Brain microvascular endothelial cell (primary cell): ENCODE data around the gene CTSO.
A peak's percentile ranks its signal among the peaks of the same experiment; 100 is the strongest.

ENCODE experiments used
- DNase-seq: peaks from one replicate; pipeline ENCODE4 v3.0.0-alpha.2; 2020
- H3K27ac ChIP-seq: fragments of 250-450 bp; sonication (Bioruptor Pico); 2 replicates; pipeline ENCODE4 v1.5.1; 2020; ENCODE audit warnings: mild to moderate bottlenecking, moderate library complexity
- H3K27me3 ChIP-seq: fragments of 250-450 bp; sonication (Bioruptor Pico); replicated peaks from 2 replicates; pipeline ENCODE4 v1.5.1; 2020; ENCODE audit warnings: mild to moderate bottlenecking
- H3K36me3 ChIP-seq: fragments of 250-450 bp; sonication (Bioruptor Pico); replicated peaks from 2 replicates; pipeline ENCODE4 v1.5.1; 2020; ENCODE audit warnings: mild to moderate bottlenecking
- H3K4me3 ChIP-seq: 2 replicates; pipeline ENCODE4 v1.5.1; 2011; ENCODE audit warnings: low read depth, mild to moderate bottlenecking, control low read depth, low read length, moderate library complexity
- CTCF ChIP-seq: IDR thresholded peaks from 2 replicates; pipeline ENCODE4 v1.5.1; 2011; ENCODE audit warnings: low read depth, mild to moderate bottlenecking, moderate library complexity, low read length, control low read depth, inconsistent platforms; ENCODE audit errors: missing control alignments
- in situ Hi-C: cut with HindIII; loops from 2 replicates; pipeline ENCODE4 v1.10.0; 2017; ENCODE audit warnings: low sequenced_read_pairs, low pct_ligation_motif_present

Gene CTSO, protein sequence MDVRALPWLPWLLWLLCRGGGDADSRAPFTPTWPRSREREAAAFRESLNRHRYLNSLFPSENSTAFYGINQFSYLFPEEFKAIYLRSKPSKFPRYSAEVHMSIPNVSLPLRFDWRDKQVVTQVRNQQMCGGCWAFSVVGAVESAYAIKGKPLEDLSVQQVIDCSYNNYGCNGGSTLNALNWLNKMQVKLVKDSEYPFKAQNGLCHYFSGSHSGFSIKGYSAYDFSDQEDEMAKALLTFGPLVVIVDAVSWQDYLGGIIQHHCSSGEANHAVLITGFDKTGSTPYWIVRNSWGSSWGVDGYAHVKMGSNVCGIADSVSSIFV

GRCh38 chr4:155953151-155954117 is at the start of gene CTSO:
Gene CTSO, minus strand, starts transcription at chr4:155953866. Its CDS starts 19 bp downstream, at chr4:155953847.
- H3K27ac ChIP-seq = peak within 1 kb of the TSS; percentile 99
- TF ChIP-seq CTCF = peak; percentile 73
- DNase-seq = peak; percentile 81
- in situ Hi-C loops = no loop called here
- no peaks in the 10 kb centered on the region for H3K36me3 ChIP-seq
- peak within 1 kb of the TSS; percentile 73 for H3K4me3 ChIP-seq
- H3K27me3 ChIP-seq = no peaks in the 10 kb centered on the region

- TF ChIP-seq CTCF = no peak
- H3K4me3 ChIP-seq = no peak overlapping the region
- DNase-seq = no peak
- no peak overlapping the region for H3K27ac ChIP-seq
- in situ Hi-C loops = no loop called here
- H3K36me3 ChIP-seq = no peaks in the 10 kb centered on the region
- H3K27me3 ChIP-seq = no peaks in the 10 kb centered on the region
Measured at GRCh38 chr4:156000491-156000890, 46.8 kb upstream of the CTSO start.

DNA sequence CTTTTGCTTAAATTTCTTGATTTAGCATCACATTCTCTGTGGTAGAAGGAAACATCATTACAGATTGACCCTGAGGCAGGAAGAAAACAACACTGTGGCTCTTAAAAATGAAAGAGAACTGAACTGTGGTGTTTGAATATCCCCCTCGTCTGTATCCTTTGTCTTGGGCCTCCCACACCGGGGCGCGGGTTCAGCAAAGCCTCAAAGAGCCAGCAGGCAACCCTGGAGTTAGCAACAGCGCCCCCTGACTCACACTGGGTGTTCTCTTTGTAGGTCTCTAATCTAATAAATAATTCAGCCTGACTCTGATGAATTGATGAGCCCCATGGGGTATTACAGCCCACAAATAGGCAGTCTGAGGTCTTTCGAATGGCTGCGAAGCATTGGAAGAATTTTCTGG is 46.1 kb upstream of the CTSO start:
- H3K27ac ChIP-seq = no peak overlapping the region
- peak; percentile 32 for DNase-seq
- no peak overlapping the region for H3K4me3 ChIP-seq
- peak; percentile 75 for TF ChIP-seq CTCF
- in situ Hi-C loops = no loop called here
- H3K36me3 ChIP-seq = no peaks in the 10 kb centered on the region
- H3K27me3 ChIP-seq = no peaks in the 10 kb centered on the region

- Histone ChIP-seq H3K27me3 (no peaks in the 10 kb centered on the region), H3K27ac (no peak overlapping the region), H3K4me3 (no peak overlapping the region), H3K36me3 (no peaks in the 10 kb centered on the region)
- DNase-seq = no peak
- no peak for TF ChIP-seq CTCF
- in situ Hi-C loops = no loop called here
Measured at GRCh38 chr4:155995069-155995468, 41.4 kb upstream of the CTSO start.

- H3K36me3 ChIP-seq = no peaks in the 10 kb centered on the region
- in situ Hi-C loops = no loop called here
- no peak for DNase-seq
- no peak for TF ChIP-seq CTCF
- no peak overlapping the region for H3K4me3 ChIP-seq
- no peaks in the 10 kb centered on the region for H3K27me3 ChIP-seq
- H3K27ac ChIP-seq = no peak overlapping the region
Measured at GRCh38 chr4:155984106-155984797, 30.6 kb upstream of the CTSO start.
